Mesothelial cell of epicardium (in vitro differentiated cells): ENCODE results near the gene CHMP5. TPM values are rescaled to one million over a fixed set of nuclear protein-coding genes. Genes with fewer than 3 reads are reported as not detected.
A peak's percentile ranks its signal among the peaks of the same experiment; 100 is the strongest.

Experiments
- DNase-seq, 2 experiments: peaks; one replicate each; pipeline ENCODE4 v3.0.0; 2021; ENCODE audit warnings: low spot score in 2 of 2; ENCODE audit not compliant: unreplicated experiment in 2 of 2
- H3K27ac Mint-ChIP-seq: 2 replicates; pipeline ENCODE4 v1.8.0; 2021; ENCODE audit warnings: mixed read lengths
- H3K27me3 Mint-ChIP-seq: 2 replicates; pipeline ENCODE4 v1.8.0; 2021; ENCODE audit warnings: low read depth, mixed read lengths
- H3K36me3 Mint-ChIP-seq: 2 replicates; pipeline ENCODE4 v1.8.0; 2021; ENCODE audit warnings: mixed read lengths
- H3K4me1 Mint-ChIP-seq: 2 replicates; pipeline ENCODE4 v1.8.0; 2021; ENCODE audit warnings: mixed read lengths
- H3K4me3 Mint-ChIP-seq: 2 replicates; pipeline ENCODE4 v1.8.0; 2021; ENCODE audit warnings: mild to moderate bottlenecking, moderate library complexity, mixed read lengths
- H3K9me3 Mint-ChIP-seq: 2 replicates; pipeline ENCODE4 v1.8.0; 2021; ENCODE audit warnings: mixed read lengths
- CTCF ChIP-seq: fragments of 200-600 bp; sonication (generic); IDR thresholded peaks from one replicate; pipeline ENCODE4 v1.5.0; 2021; ENCODE audit warnings: antibody characterized with exemption; ENCODE audit not compliant: unreplicated experiment
- total RNA-seq: library from RNA; stranded (reverse); gene quantifications from 3 replicates; pipeline ENCODE4 v1.2.1, GENCODE V29; 2021

Gene CHMP5
- total RNA-seq, 1 donor from 2014 or later = 49.1 TPM

- Mint-ChIP-seq H3K27ac (no peak overlapping the region), H3K36me3 (no peaks in the 10 kb centered on the region), H3K27me3 (peaks cover 41% of the 10 kb centered on the region), H3K9me3 (no peaks in the 10 kb centered on the region), H3K4me1 (peaks cover 6% of the 10 kb centered on the region), H3K4me3 (no peak overlapping the region)
- DNase-seq = no peak
- no peak for TF ChIP-seq CTCF
Measured at GRCh38 chr9:33236571-33236970, 28.3 kb upstream of the CHMP5 start.

GRCh38 chr9:33239921-33240320 is 24.9 kb upstream of the CHMP5 start, which contains the start of gene SPINK4:
TSS of gene SPINK4 (plus strand) at chr9:33240167. CDS start at chr9:33240209, 42 bp downstream.
- no peak for DNase-seq

GRCh38 chr9:33241298-33241697 is 23.6 kb upstream of the CHMP5 start:
- H3K27ac Mint-ChIP-seq = no peak overlapping the region
- no peaks in the 10 kb centered on the region for H3K9me3 Mint-ChIP-seq
- H3K4me1 Mint-ChIP-seq = peaks cover 6% of the 10 kb centered on the region
- H3K4me3 Mint-ChIP-seq = no peak overlapping the region
- no peak for TF ChIP-seq CTCF
- H3K36me3 Mint-ChIP-seq = no peaks in the 10 kb centered on the region
- peaks cover 18% of the 10 kb centered on the region for H3K27me3 Mint-ChIP-seq
- DNase-seq = no peak

More at GRCh38 chr9:33239921-33240320, 24.9 kb upstream of the CHMP5 start, which contains the start of gene SPINK4:
- H3K4me1 Mint-ChIP-seq = peaks cover 6% of the 10 kb centered on the region
- peak within 1 kb of the TSS; percentile 32 for H3K27ac Mint-ChIP-seq
- no peaks in the 10 kb centered on the region for H3K36me3 Mint-ChIP-seq
- no peak within 1 kb of the TSS for H3K4me3 Mint-ChIP-seq
- H3K27me3 Mint-ChIP-seq = peaks cover 26% of the 10 kb centered on the region
- no peak for TF ChIP-seq CTCF
- no peaks in the 10 kb centered on the region for H3K9me3 Mint-ChIP-seq

- no peaks in the 10 kb centered on the region for H3K36me3 Mint-ChIP-seq
- H3K27ac Mint-ChIP-seq = no peak overlapping the region
- TF ChIP-seq CTCF = no peak
- no peak overlapping the region for H3K4me3 Mint-ChIP-seq
- H3K27me3 Mint-ChIP-seq = peaks cover 10% of the 10 kb centered on the region
- no peak for DNase-seq
- H3K9me3 Mint-ChIP-seq = no peaks in the 10 kb centered on the region
- H3K4me1 Mint-ChIP-seq = peaks cover 6% of the 10 kb centered on the region
Measured at GRCh38 chr9:33242609-33243134, 22.2 kb upstream of the CHMP5 start.

GRCh38 chr9:33244137-33244784 is 20.6 kb upstream of the CHMP5 start:
- TF ChIP-seq CTCF = no peak
- H3K4me1 Mint-ChIP-seq = peaks cover 6% of the 10 kb centered on the region
- H3K9me3 Mint-ChIP-seq = no peaks in the 10 kb centered on the region
- H3K27ac Mint-ChIP-seq = no peak overlapping the region
- H3K4me3 Mint-ChIP-seq = no peak overlapping the region
- peaks cover 10% of the 10 kb centered on the region for H3K27me3 Mint-ChIP-seq
- DNase-seq = no peak
- no peaks in the 10 kb centered on the region for H3K36me3 Mint-ChIP-seq
